H1 (cell line): ENCODE data around the gene TTC3.

Source experiments
- CEBPB ChIP-seq: IDR thresholded peaks from 2 replicates; pipeline ENCODE4 v1.6.1; 2012; ENCODE audit warnings: low read depth, low read length
- CTCF ChIP-seq, 3 experiments: IDR thresholded peaks; 1 replicate in 2 of 3; 2 replicates in 1 of 3; pipeline versions ENCODE4 v1.5.1 to v1.6.1; 2011; ENCODE audit warnings: low read length in 3 of 3, mild to moderate bottlenecking in 3 of 3, inconsistent platforms in 2 of 3, low read depth in 1 of 3, moderate library complexity in 1 of 3; ENCODE audit not compliant: insufficient read depth in 1 of 3; ENCODE audit errors: control extremely low read depth in 1 of 3
- EP300 ChIP-seq, 2 experiments: IDR thresholded peaks; 1 replicate in 1 of 2; 2 replicates in 1 of 2; pipeline ENCODE4 v1.6.1; 2011 to 2012; ENCODE audit warnings: low read depth in 2 of 2, low read length in 2 of 2, mild to moderate bottlenecking in 2 of 2, borderline replicate concordance in 1 of 2, inconsistent platforms in 1 of 2, moderate library complexity in 1 of 2
- EZH2 ChIP-seq: fragments of 200-600 bp; sonication (generic); IDR thresholded peaks from 2 replicates; pipeline ENCODE4 v1.7.1; 2012; ENCODE audit warnings: low read depth, mild to moderate bottlenecking, moderate library complexity, low read length, inconsistent platforms; ENCODE audit not compliant: severe bottlenecking
- HDAC6 ChIP-seq: IDR thresholded peaks from one replicate; pipeline ENCODE4 v1.7.1; 2012; ENCODE audit warnings: low read depth, mild to moderate bottlenecking, inconsistent platforms, low read length, moderate library complexity
- MAX ChIP-seq: IDR thresholded peaks from 2 replicates; pipeline ENCODE4 v1.6.1; 2012; ENCODE audit warnings: inconsistent platforms
- NRF1 ChIP-seq: IDR thresholded peaks from 2 replicates; pipeline ENCODE4 v1.6.1; 2011; ENCODE audit warnings: mild to moderate bottlenecking, low read depth, low read length, improper control_type of control experiment
- SIX5 ChIP-seq: IDR thresholded peaks from 2 replicates; pipeline ENCODE4 v1.6.1; 2011; ENCODE audit warnings: mild to moderate bottlenecking, low read depth, low read length
- TAF1 ChIP-seq: IDR thresholded peaks from 2 replicates; pipeline ENCODE4 v1.6.1; 2011; ENCODE audit warnings: mild to moderate bottlenecking, low read depth, low read length
- ZNF274 ChIP-seq: IDR thresholded peaks from 2 replicates; pipeline ENCODE4 v1.7.0; 2012; ENCODE audit warnings: low read length, borderline replicate concordance; ENCODE audit errors: extremely low read depth

GRCh38 chr21:37063433-37063832 lies 9.6 kb upstream of the TTC3 start:
- TF ChIP-seq SIX5, result no peak
- TF ChIP-seq MAX, result no peak
- TF ChIP-seq CEBPB, result no peak
- no peak for TF ChIP-seq CTCF (IDR thresholded peaks at IDR 0.05; ENCODE audit: control extremely low read depth in 1 of 3, insufficient read depth in 1 of 3, low read depth in 1 of 3, low read length in 3 of 3)
- no peak for TF ChIP-seq EP300 (IDR thresholded peaks at IDR 0.05; ENCODE audit: borderline replicate concordance in 1 of 2, low read depth in 2 of 2, low read length in 2 of 2)
- TF ChIP-seq EZH2, result no peak
- no peak for TF ChIP-seq TAF1
- no peak for TF ChIP-seq HDAC6
- no peak for TF ChIP-seq NRF1
- no peak for TF ChIP-seq ZNF274
